Measurements from ENCODE around the gene BDP1. TPM values are rescaled to one million over a fixed set of nuclear protein-coding genes. Genes with fewer than 3 reads are reported as not detected.
"Not testable (repeated sequence)": the region's sequence is repeated elsewhere in the genome, so short reads cannot be mapped to it uniquely, and the experiment has no call there.

Gene BDP1
- total RNA-seq, 4 donors from 2014 or later = 24.4 to 29.5 (median 25.5) TPM

GRCh38 chr5:71441564-71441963 lies 13.9 kb upstream of the BDP1 start:
- H3K36me3 ChIP-seq; H3K4me1 ChIP-seq; DNase-seq (ENCODE audit: extremely low spot score); H3K4me3 ChIP-seq; H3K9me3 ChIP-seq; H3K27ac ChIP-seq (replicated peaks in 1 of 4); intact Hi-C loops (cut with DNase I): not testable (repeated sequence)
- peaks cover 0 to 18% (median 6%) of the 10 kb centered on the region in 4 donors for H3K27me3 ChIP-seq
- WGBS = 85% methylated on average over 1 of the region's 1 CpG

- intact Hi-C loops (cut with DNase I); H3K9me3 ChIP-seq; DNase-seq (ENCODE audit: extremely low spot score); H3K4me1 ChIP-seq; H3K4me3 ChIP-seq; H3K36me3 ChIP-seq; H3K27ac ChIP-seq (replicated peaks in 1 of 4): not testable (repeated sequence)
- 86% methylated on average over 4 of the region's 4 CpGs for WGBS
- H3K27me3 ChIP-seq = peaks cover 0 to 21% (median 8%) of the 10 kb centered on the region in 4 donors
Measured at GRCh38 chr5:71443891-71444290, 11.6 kb upstream of the BDP1 start.

GRCh38 chr5:71445015-71445414 lies 10.4 kb upstream of the BDP1 start:
- H3K4me1 ChIP-seq; DNase-seq (ENCODE audit: extremely low spot score); H3K9me3 ChIP-seq; intact Hi-C loops (cut with DNase I); H3K36me3 ChIP-seq; H3K4me3 ChIP-seq; H3K27ac ChIP-seq (replicated peaks in 1 of 4): not testable (repeated sequence)
- WGBS = 72% methylated on average over 1 of the region's 1 CpG
- peaks cover 0 to 19% (median 8%) of the 10 kb centered on the region in 4 donors for H3K27me3 ChIP-seq

- Histone ChIP-seq H3K4me3 (peak overlapping the region in 2 of 4 donors; percentile 7 to 32), H3K27me3 (peaks cover 0 to 25% (median 8%) of the 10 kb centered on the region in 4 donors)
- H3K9me3 ChIP-seq; H3K4me1 ChIP-seq; DNase-seq (ENCODE audit: extremely low spot score); H3K27ac ChIP-seq (replicated peaks in 1 of 4); H3K36me3 ChIP-seq; intact Hi-C loops (cut with DNase I): not testable (repeated sequence)
- WGBS = 6% methylated on average over 7 of the region's 20 CpGs
Measured at GRCh38 chr5:71445523-71446152, 9.8 kb upstream of the BDP1 start.

GRCh38 chr5:71446540-71447216 lies 8.8 kb upstream of the BDP1 start:
- H3K27ac ChIP-seq (replicated peaks in 1 of 4); H3K36me3 ChIP-seq; DNase-seq (ENCODE audit: extremely low spot score); H3K4me3 ChIP-seq; H3K4me1 ChIP-seq; H3K9me3 ChIP-seq; intact Hi-C loops (cut with DNase I): not testable (repeated sequence)
- 58% methylated on average over 12 of the region's 13 CpGs for WGBS
- peaks cover 0 to 29% (median 8%) of the 10 kb centered on the region in 4 donors for H3K27me3 ChIP-seq

- 0% methylated on average over 5 of the region's 6 CpGs for WGBS
- peaks cover 0 to 29% (median 8%) of the 10 kb centered on the region in 4 donors for H3K27me3 ChIP-seq
- H3K9me3 ChIP-seq; H3K4me3 ChIP-seq; H3K27ac ChIP-seq (replicated peaks in 1 of 4); H3K36me3 ChIP-seq; H3K4me1 ChIP-seq; DNase-seq (ENCODE audit: extremely low spot score); intact Hi-C loops (cut with DNase I): not testable (repeated sequence)
- TF ChIP-seq, protein P1, sequence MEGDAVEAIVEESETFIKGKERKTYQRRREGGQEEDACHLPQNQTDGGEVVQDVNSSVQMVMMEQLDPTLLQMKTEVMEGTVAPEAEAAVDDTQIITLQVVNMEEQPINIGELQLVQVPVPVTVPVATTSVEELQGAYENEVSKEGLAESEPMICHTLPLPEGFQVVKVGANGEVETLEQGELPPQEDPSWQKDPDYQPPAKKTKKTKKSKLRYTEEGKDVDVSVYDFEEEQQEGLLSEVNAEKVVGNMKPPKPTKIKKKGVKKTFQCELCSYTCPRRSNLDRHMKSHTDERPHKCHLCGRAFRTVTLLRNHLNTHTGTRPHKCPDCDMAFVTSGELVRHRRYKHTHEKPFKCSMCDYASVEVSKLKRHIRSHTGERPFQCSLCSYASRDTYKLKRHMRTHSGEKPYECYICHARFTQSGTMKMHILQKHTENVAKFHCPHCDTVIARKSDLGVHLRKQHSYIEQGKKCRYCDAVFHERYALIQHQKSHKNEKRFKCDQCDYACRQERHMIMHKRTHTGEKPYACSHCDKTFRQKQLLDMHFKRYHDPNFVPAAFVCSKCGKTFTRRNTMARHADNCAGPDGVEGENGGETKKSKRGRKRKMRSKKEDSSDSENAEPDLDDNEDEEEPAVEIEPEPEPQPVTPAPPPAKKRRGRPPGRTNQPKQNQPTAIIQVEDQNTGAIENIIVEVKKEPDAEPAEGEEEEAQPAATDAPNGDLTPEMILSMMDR (IDR thresholded peaks at IDR 0.05) = peak in 2 of 3 experiments; percentile 27 to 30
Measured at GRCh38 chr5:71447218-71447808, 8.1 kb upstream of the BDP1 start.

- no peak for DNase-seq (ENCODE audit: extremely low spot score)
Measured at GRCh38 chr5:71452876-71453275, 2.6 kb upstream of the BDP1 start.

GRCh38 chr5:71454913-71455312 lies 538 bp upstream of the BDP1 start:
- Histone ChIP-seq H3K4me1 (peaks cover 15 to 30% (median 27%) of the 10 kb centered on the region in 4 donors), H3K27ac (replicated peaks in 1 of 4) (peak overlapping the region; percentile 89 to 94 (median 91)), H3K9me3 (no peaks in the 10 kb centered on the region), H3K27me3 (peaks cover 0 to 11% (median 0%) of the 10 kb centered on the region in 4 donors), H3K36me3 (peaks cover 10 to 16% (median 14%) of the 10 kb centered on the region in 4 donors), H3K4me3 (peak overlapping the region; percentile 73 to 81 (median 79))
- DNase-seq (ENCODE audit: extremely low spot score) = no peak
- TF ChIP-seq, protein P1 (IDR thresholded peaks at IDR 0.05) = no peak
- TF ChIP-seq POLR2A (IDR thresholded peaks at IDR 0.05; ENCODE audit: low read depth) (no peak), POLR2AphosphoS5 (IDR thresholded peaks at IDR 0.05) (no peak), EP300 (IDR thresholded peaks at IDR 0.05) (no peak)
- 64% methylated on average over 19 of the region's 19 CpGs for WGBS
- intact Hi-C loops (cut with DNase I) = no loop called here

More at GRCh38 chr5:71452876-71453275, 2.6 kb upstream of the BDP1 start:
- Histone ChIP-seq H3K4me1 (peaks cover 15 to 23% (median 22%) of the 10 kb centered on the region in 4 donors), H3K36me3 (no peaks in the 10 kb centered on the region), H3K9me3 (no peaks in the 10 kb centered on the region), H3K27me3 (peaks cover 0 to 12% (median 0%) of the 10 kb centered on the region in 4 donors), H3K27ac (replicated peaks in 1 of 4) (no peak overlapping the region), H3K4me3 (no peak overlapping the region)
- 53% methylated on average over 2 of the region's 2 CpGs for WGBS
- intact Hi-C loops (cut with DNase I) = no loop called here
- TF ChIP-seq EP300 (IDR thresholded peaks at IDR 0.05) (no peak), POLR2A (IDR thresholded peaks at IDR 0.05; ENCODE audit: low read depth) (no peak)

Measured in esophagus muscularis mucosa (tissue), 4 donors.